Measurements from ENCODE around the gene NPBWR2.

- TF ChIP-seq, protein P1, sequence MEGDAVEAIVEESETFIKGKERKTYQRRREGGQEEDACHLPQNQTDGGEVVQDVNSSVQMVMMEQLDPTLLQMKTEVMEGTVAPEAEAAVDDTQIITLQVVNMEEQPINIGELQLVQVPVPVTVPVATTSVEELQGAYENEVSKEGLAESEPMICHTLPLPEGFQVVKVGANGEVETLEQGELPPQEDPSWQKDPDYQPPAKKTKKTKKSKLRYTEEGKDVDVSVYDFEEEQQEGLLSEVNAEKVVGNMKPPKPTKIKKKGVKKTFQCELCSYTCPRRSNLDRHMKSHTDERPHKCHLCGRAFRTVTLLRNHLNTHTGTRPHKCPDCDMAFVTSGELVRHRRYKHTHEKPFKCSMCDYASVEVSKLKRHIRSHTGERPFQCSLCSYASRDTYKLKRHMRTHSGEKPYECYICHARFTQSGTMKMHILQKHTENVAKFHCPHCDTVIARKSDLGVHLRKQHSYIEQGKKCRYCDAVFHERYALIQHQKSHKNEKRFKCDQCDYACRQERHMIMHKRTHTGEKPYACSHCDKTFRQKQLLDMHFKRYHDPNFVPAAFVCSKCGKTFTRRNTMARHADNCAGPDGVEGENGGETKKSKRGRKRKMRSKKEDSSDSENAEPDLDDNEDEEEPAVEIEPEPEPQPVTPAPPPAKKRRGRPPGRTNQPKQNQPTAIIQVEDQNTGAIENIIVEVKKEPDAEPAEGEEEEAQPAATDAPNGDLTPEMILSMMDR (IDR thresholded peaks at IDR 0.05; ENCODE audit: low read depth, low read length, missing input control) = no peak
- TF ChIP-seq TAF1 (conservative IDR thresholded peaks at IDR 0.05) (no peak), RXRA (IDR thresholded peaks at IDR 0.05) (no peak), REST (IDR thresholded peaks at IDR 0.05) (no peak), FOXA1 (IDR thresholded peaks at IDR 0.05) (no peak), JUND (IDR thresholded peaks at IDR 0.05) (no peak), RAD21 (IDR thresholded peaks at IDR 0.05) (no peak), MAX (IDR thresholded peaks at IDR 0.05) (no peak), EGR1 (IDR thresholded peaks at IDR 0.05; ENCODE audit: low read depth in 2 of 2) (no peak), HNF4A (conservative IDR thresholded peaks at IDR 0.05) (no peak), SP1 (IDR thresholded peaks at IDR 0.05) (no peak)
These were observed 4.6 kb downstream of the NPBWR2 start for GRCh38 chr20:64102647-64103354.

All from liver (tissue), 3 donors.